Stimulated activated CD4-positive, alpha-beta T cell treated with anti-CD3 and anti-CD28 coated beads, Interleukin-4, amount 100 ng/mL, for 1 hour (primary cell): ENCODE results near the gene CC2D1A.
"Not testable (repeated sequence)": the region's sequence is repeated elsewhere in the genome, so short reads cannot be mapped to it uniquely, and the experiment has no call there.

Source experiments
- DNase-seq: peaks from one replicate; pipeline ENCODE4 v3.0.0-alpha.2; 2020

CC2D1A gene

DNA sequence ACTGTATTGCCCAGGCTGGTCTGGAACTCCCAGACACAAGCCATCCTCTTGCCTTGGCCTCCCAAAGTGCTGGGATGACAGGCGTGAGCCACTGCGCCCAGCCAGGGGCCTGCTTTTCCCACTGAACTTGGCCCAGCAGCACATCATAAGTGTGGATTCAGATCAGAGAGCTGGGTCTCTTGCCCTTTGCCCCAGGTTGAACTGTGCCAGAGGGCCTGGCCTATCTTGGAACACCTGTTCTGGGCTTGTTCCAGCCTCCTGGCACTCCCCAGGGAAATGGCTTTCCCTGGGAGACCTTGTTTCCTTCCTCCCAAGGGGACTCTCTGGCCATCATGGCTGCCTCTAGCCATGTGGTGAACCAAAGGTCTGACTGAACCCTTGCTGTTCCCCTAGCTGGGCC, 3.4 kb downstream of the CC2D1A start:
- DNase-seq, result no peak

DNA sequence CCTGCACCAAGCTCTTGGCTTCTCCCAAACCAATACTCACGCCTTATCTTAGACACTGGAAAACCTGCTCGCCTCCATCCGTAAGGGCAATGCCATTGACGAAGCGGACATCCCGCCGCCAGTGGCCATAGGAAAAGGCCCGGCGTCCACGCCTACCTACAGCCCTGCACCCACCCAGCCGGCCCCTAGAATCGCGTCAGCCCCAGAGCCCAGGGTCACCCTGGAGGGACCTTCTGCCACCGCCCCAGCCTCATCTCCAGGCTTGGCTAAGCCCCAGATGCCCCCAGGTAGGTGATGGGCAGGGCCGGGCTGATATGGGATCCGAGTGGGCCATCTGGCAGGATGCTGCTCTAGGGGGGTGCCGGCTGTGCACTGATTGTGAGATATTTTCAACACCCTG, 7.4 kb downstream of the CC2D1A start:
- DNase-seq, result no peak

DNA sequence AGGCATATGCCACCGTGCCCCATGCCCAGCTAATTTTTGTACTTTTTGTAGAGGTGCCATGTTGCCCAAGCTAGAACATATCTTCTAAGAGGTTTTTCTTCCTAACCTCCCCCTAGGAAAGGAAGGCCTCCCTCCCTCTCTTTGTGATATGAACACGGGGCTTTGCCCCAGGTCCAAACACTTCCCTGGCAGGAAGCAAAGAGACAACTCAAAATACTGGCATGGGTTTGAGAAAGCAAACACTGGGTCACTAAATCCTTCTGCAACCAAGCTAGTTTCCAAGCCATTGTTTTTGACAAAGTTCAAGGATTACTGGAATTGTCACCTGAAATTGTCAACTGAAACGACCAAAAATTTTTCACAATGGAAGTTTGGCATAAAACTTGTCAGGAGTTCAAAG, 8.8 kb downstream of the CC2D1A start:
- no peak for DNase-seq

DNA sequence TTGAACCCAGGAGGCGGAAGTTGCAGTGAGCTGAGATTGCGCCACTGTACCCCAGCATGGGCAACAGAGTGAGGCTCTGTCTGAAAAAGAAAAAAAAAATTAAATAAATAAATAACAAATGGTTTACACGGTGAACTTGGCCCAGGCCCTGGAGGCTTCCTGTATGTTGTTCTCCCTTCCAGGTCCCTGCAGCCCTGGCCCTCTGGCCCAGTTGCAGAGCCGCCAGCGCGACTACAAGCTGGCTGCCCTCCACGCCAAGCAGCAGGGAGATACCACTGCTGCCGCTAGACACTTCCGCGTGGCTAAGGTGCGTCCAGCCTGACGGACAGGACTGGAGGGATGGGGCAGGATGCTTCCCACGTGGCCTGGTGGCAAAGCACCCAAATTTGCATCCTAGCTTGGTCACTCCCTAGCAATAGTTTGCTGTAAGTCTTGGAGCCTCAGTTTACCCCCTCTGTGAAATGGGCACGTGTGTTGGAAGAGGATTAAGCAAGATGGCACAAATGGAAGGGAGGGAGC, 11.9 kb downstream of the CC2D1A start:
- no peak for DNase-seq

DNA sequence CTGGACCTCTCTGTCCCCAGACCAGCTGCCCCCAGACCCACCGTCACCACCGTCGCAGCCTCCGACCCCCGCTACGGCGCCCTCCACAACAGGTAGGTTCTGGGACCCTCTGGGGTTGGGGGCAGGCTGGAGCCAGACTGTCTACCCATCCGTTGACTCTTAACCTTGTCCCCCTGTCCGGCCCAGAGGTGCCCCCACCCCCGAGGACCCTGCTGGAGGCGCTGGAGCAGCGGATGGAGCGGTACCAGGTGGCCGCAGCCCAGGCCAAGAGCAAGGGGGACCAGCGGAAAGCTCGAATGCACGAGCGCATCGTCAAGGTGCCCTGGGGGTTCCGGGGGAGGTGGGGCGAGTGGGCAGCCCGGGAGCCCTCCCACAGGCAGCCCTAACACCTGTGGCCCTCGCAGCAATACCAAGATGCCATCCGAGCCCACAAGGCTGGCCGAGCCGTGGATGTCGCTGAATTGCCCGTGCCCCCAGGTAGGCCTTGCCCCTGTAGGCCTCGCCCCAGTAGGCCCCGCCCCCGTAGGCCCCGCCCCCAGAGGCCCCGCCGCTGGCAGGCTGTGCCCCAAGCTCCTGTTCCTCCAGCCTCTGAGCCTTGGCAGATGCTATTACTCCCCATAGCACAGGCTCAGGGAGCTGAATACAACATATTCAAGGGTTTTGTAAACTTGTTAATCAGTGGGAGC, 12.9 kb downstream of the CC2D1A start:
- no peak for DNase-seq

DNA sequence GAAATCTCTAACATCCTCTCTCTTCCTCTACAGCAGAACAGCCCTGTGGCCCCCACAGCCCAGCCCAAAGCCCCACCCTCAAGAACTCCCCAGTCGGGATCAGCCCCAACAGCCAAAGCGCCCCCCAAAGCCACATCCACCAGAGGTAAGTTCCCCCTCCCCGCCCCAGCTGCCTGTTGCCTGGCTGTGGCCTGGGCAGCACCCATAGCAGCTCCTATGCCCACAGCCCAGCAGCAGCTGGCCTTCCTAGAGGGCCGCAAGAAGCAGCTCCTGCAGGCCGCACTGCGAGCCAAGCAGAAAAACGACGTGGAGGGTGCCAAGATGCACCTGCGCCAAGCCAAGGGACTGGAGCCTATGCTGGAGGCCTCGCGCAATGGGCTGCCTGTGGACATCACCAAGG, 14.5 kb downstream of the CC2D1A start:
- no peak for DNase-seq

DNA sequence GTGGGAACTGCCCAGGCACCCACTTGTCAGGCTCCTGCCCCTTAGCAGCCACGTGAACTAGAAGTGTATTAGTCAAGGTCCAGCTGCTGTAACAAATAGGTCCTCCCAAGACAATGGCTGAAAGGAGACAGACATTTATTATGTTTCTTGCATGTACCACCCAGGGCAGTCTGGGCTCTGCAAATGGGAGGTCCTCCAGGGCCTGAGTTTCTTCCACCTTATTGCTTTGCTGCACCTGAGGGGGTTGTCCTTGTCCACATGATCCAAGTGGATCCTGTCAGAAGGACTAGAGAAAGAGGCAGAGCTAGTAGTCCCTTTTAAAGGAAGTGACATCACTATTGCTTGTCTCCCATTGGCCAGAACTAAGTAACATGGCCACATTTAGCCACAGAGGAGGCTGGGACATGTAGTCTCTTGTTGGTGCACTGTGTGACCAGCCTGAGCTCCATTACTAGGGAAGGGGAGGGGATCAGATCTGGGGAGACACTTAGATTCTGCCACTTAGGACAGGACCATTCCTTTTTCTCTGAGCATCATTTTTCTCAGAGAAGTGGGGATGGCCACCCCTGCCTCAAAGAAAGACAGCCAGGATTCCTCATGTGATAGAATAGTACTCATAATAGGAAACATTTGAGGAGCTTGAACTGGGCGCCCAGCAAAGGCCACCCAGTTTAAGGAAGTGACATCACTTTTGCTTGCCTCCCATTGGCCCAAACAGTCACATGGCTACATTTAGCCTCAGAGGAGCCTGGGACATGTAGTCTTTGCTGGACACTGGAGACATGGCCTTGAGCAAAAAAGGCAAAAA, 15.1 kb downstream of the CC2D1A start:
- no peak for DNase-seq

DNA sequence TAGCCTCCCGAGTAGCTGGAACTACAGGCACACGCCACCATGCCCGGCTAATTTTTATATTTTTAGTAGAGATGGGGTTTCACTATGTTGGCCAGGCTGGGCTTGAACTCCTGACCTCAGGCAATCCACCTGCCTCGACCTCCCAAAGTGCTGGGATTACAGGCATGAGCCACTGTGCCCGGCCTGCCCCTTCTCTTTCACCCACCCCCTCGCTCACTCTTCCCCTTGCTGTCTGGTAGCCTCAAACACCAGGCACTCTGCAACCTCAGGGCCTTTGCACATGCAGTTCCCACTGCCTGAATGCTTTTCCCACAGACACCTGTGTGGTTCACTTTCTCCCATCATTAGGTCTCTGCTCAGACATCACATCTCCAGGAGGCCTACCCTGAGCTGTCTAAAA, 16.1 kb downstream of the CC2D1A start:
- DNase-seq, result not testable (repeated sequence)

DNA sequence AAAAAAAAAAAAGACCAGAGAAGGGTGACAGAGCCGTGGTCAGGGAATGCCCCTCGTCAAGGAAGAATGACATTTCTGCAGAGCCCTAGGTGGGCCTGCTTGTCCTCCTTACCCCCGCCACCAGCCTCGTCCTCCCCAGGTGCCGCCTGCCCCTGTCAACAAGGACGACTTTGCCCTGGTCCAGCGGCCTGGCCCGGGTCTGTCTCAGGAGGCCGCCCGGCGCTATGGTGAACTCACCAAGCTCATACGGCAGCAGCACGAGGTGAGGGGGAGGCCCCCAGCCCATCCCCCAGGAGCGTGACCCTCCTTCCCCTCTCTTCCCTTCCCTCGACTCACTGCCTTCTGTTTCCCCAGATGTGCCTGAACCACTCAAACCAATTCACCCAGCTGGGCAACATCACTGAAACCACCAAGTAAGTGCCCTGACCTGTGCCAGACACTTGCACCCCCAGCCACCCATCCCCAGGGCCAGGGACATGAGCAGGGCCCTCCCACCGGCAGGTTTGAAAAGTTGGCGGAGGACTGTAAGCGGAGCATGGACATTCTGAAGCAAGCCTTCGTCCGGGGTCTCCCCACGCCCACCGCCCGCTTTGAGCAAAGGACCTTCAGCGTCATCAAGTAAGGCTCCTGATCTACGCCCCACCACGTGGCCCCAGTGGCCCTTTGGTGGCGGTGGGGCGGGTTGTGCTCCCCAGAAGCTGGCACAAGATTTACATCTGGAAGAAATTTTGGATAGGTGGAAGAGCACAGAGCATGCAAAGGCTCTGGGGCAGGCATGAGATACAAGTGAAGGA, 17.4 kb downstream of the CC2D1A start:
- no peak for DNase-seq

DNA sequence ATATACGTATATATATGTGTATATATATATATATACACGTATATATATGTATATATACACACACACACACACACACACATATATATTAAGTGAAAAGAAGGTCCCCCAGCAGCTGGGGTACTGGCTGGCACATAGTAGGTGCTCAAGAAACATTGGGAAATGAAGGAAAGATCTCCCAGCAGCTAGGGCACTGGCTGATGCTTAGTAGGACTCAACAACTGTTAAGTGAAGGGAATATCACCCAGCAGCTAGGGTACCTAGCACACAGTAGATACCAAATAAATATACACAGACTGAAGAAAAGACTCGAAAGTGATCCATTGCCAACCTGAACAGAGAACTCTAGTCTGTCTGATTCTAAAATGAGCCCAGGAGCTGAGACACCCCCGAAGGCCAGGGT, 20.0 kb downstream of the CC2D1A start:
- no peak for DNase-seq

DNA sequence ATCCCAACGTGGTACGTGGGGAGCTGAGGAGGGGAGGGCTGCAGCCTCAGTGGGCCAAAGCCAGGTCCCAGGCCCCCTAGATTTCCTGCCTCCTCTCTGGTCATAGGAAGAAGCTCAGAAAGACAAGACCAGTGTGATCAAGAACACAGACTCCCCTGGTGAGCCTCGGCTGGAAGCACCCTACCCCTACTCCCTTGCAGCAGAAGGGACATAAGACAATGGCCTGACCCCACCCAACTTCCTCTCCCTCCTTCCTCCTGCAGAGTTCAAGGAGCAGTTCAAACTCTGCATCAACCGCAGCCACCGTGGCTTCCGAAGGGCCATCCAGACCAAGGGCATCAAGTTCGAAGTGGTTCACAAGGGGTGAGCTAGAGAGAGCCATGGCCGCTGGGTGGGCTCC, 20.7 kb downstream of the CC2D1A start:
- no peak for DNase-seq

DNA sequence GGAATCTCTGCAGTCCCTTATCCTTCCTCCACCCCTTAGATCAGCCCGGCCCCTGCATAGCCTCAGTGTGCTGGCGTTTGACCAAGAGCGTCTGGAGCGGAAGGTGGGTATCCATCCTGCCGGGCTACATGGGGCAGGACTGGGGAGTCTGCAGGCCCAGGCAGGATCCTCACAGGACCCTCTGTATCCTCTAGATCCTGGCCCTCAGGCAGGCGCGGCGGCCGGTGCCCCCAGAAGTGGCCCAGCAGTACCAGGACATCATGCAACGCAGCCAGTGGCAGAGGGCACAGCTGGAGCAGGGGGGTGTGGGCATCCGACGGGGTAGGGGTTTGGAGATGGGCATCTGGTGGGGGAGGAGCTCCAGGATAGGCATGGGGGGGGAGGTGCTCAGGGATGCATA, 23.3 kb downstream of the CC2D1A start:
- DNase-seq, result no peak

DNA sequence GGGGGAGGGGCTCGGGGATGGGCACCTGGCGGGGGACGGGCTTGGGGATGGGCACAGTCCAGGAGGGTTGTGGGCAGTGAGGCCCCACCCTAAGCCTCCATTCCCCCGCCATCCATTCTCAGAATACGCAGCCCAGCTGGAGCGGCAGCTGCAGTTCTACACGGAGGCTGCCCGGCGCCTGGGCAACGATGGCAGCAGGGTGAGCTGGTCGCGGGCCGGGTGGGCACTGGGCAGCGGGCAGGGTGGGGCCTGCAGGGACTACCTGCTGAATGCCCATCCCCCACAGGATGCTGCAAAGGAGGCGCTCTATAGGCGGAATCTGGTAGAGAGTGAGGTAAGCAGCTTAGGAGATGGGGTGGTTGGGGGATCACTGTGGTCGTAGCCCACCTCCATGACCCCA, 24.0 kb downstream of the CC2D1A start:
- no peak for DNase-seq

DNA sequence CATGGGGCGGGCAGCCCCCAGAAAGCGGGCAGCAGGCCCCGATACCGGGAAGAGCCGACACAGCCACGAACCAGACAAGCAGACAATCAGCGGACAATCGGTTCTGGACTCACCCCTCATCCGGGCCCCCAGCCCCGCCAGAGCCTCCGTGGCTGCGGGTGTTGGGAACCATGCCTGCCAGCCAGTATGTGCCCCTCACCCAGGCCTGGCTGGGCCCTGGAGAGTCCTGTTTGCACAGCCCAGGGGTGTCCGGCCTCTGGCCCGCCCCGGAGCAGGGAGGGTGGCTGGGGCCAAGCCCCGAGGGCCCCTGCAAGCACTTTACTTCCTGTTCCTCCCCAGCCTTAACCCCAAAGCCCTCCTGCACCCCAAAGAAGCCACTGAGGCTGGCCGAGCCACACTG, 24.4 kb downstream of the CC2D1A start:
- no peak for DNase-seq

DNA sequence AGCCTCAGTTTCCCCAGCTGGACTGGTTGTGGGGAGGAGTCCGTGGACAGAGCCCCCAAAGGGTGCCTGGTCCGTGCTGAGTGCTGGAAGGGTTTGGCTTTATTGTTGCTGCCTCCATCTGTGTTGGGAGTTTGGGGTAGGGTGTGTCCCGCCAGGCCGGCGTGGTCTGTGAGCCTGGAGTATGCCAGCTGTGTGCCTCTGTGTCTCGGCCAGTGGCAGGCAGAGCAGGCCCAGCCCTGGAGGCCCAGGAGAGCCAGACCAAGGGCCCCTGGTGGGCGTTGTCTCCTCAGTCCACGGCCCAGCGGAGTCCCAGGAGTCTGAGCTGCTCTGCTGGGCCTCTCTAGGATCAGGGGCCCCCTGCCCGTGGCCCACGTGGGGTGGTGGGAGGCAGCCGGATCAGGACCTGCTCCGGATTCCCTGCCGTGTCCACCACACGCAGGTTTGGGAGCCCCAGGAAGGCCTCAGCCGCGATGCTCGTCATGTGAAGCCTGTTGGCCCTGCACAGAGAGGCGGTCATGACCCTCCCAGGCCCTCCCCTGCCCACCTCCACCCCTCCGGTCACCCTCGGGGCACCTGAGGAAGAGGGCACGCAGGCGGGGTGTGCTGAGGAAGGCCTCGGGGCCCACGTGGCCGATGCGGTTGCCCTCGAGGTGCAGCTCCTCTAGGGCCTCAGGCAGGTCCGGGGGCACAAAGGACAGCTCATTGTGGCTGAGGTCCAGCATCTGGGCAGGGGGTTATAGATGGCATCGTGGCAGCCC, 25.6 kb downstream of the CC2D1A start:
- DNase-seq, result no peak

DNA sequence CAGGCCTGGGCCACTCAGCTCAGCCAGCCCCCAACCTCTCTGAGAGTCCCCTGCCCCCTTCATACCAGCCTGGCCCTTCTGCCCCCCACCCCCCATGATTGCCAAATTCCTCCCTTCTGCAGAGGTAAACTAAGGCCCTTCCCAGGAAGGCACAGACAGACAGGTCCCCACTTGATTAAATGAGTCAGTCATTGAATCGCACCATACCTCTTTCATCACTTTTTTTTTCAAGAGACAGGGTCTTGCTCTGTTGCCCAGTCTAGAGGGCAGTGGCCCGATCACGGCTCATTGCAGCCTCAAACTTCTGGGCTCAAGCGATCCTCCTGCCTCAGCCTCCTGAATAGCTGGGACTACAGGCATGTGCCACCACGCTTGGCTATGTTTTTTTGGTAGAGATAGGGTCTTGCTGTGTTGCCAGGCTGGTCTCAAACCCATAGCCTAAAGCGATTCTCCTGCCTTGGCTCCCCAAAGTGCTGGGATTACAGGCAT, 26.2 kb downstream of the CC2D1A start:
- no peak for DNase-seq

DNA sequence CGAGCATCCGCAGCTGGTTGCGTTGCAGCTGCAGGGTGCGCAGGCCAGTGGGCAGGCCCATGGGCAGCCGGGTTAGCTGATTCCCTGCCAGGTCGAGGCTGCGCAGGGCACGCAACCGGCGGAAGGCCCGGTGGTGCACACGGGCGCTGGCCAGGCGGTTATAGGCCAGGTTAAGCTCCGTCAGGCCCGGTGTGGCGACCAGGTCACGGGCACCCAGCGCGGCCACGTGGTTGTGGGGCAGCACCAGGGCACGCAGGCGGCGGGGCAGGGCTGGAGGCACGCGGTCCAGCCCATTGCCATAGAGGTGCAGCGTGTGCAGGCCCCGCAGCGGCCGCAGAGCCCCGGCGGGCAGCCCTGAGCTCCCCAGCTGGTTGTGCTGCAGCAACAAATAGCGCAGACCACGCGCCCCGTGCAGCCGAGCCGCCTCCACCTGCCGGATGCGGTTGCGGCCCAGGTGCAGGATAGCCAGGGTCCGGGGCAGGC, 27.0 kb downstream of the CC2D1A start:
- DNase-seq, result no peak

DNA sequence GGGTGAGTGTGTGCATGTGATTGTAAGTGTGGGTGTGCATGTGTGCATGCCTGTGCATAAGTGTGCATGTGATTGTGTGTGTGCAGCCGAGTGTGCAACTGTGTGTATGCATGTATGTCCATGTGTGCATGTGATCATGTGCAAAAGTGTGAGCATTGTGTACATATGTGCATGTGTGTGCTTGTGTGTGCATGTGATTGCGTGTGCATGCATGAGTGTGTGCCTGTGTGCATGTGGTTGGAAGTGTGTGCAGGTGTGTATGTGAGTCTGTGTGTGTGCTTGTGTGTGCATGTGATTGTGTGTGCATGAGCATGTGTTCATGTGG, 28.7 kb downstream of the CC2D1A start:
- no peak for DNase-seq

DNA sequence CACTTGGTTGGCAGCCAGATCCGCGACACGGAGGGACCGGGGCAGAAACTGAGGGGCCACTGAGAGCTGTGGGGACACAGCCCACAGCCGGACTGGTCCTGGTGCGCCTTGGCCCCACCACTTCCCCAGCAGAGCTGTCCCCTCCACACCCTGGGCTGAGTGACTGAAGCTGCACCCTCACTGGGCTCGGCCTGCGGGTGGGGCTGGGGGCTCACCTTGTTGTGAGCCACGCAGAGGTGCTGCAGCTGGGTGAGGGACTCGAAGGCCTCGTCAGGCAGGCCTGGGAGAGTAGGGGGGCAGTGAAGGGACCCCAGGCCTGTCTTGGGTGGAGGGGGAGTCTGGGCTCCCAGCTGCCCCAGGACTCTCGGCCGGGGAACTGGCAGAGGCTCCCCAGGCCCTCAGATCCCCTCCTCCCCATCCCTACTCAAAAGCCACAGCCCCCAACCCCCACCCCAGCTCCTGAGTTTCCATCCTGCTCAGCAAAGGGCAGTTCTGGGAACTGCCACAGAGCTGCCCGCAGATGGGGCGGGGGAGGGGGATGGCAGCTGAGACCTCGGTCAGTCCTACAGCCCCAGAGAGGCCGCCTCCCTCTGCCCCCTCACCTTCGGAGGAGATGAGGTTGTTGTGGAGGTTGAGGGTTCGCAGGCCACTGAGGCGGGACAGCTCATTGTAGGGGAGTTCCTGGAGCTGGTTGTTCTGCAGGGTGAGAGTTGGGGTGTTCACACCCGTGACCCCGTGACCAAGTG, 29.9 kb downstream of the CC2D1A start:
- no peak for DNase-seq

DNA sequence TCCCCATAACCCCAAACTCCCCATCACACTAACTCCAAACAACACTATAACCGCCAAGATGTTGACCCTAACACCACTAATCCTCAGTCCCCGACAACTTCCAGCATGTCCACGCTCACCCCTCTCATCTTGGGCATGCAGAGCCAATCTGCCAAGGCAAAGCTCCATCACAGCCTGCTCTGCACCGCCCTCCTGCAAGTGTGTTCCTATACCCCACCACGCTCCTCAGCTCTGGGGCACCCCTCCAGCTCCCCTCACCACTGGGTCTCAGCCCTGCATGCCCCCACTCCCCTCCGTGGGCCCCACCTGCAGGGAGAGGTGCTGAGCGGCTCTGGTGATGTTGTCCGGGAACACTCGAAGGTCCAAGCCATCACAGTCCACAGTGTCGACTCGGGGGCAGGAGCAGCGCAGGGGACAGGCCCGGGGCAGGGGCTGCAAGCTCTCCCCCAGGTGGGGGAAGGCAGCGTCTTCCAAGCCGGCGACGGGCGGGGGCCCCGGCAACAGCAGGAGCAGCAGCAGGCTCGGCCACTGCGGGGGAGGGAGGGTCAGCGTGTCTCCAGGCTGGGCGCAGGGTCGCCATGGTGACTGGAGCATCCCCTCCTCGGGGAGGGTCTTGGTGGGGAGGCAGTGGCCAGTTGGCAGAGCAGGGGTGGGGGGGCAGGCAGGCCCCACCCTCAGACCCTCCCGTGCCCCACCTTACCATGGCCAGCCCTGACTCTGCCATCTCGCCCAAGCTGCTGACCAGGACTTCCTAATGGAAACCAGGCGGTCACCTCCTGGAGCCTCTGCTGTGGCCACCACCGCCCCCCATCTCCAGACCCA, 31.7 kb downstream of the CC2D1A start:
- no peak for DNase-seq
